Panc1 (cell line): Measurements from ENCODE around the gene FHOD1. TPM values are rescaled to one million over a fixed set of nuclear protein-coding genes. Genes with fewer than 3 reads are reported as not detected.

Experiments
- ATAC-seq: fragments of 200-7000 bp; cut with Tn5 transposase; 2 replicates; pipeline ENCODE4 v1.9.1; 2020; ENCODE audit warnings: mild to moderate bottlenecking, moderate library complexity
- BruUV-seq: library from RNA; stranded (reverse); fragments of 400-500 nt; replicated peaks from 2 replicates; lab custom pipeline; 2021; lab: Mats Ljungman, UMichigan
- CTCF ChIA-PET: fragments of 300-600 bp; sonication (Branson Sonifier 250); formaldehyde crosslinking; loops from one replicate; lab custom pipeline; 2022; ENCODE audit warnings: antibody characterized with exemption; lab: Charles Lee
- POLR2A ChIA-PET: fragments of 300-600 bp; sonication (Branson Sonifier 250); formaldehyde crosslinking; loops from one replicate; lab custom pipeline; 2022; ENCODE audit warnings: antibody characterized with exemption; lab: Charles Lee
- DNase-seq: peaks from one replicate; pipeline ENCODE4 v3.0.0-alpha.2; 2010; ENCODE audit warnings: low read depth, low spot score
- H3K27ac ChIP-seq: 2 replicates; pipeline ENCODE4 v1.5.1; 2011; ENCODE audit warnings: mild to moderate bottlenecking, low read length, inconsistent platforms
- H3K27me3 ChIP-seq: fragments of 200-500 bp; sonication (Bioruptor generic); 2 replicates; pipeline ENCODE4 v1.6.0; 2014; ENCODE audit warnings: low read length, inconsistent platforms; ENCODE audit not compliant: control insufficient read depth, insufficient read depth
- H3K36me3 ChIP-seq: fragments of 200-500 bp; sonication (Bioruptor generic); 2 replicates; pipeline ENCODE4 v1.5.1; 2014; ENCODE audit warnings: inconsistent platforms, mild to moderate bottlenecking, low read length, moderate library complexity; ENCODE audit not compliant: control insufficient read depth, insufficient read depth
- H3K4me1 ChIP-seq: 2 replicates; pipeline ENCODE4 v1.5.1; 2011; ENCODE audit warnings: inconsistent platforms, mild to moderate bottlenecking, low read length, moderate library complexity; ENCODE audit not compliant: control insufficient read depth, insufficient read depth
- H3K4me3 ChIP-seq, 2 experiments: 2 replicates each; pipeline ENCODE4 v1.5.1; 2011 to 2012; ENCODE audit warnings: low read depth in 2 of 2, low read length in 2 of 2, mild to moderate bottlenecking in 2 of 2, inconsistent platforms in 1 of 2, moderate library complexity in 1 of 2
- H3K9me3 ChIP-seq: fragments of 200-500 bp; sonication (Bioruptor generic); 2 replicates; pipeline ENCODE4 v1.5.1; 2014; ENCODE audit warnings: low read depth, mild to moderate bottlenecking, inconsistent platforms, low read length, moderate library complexity; ENCODE audit not compliant: control insufficient read depth, insufficient read depth
- CTCF ChIP-seq: fragments of 450-650 bp; IDR thresholded peaks from 2 replicates; pipeline ENCODE4 v1.5.1; 2017; ENCODE audit warnings: mild to moderate bottlenecking
- POLR2AphosphoS5 ChIP-seq: IDR thresholded peaks from 2 replicates; pipeline ENCODE4 v1.6.1; 2012; ENCODE audit warnings: mild to moderate bottlenecking, low read depth, low read length, moderate library complexity
- SIN3A ChIP-seq: IDR thresholded peaks from 2 replicates; pipeline ENCODE4 v1.6.1; 2012; ENCODE audit warnings: low read depth, mild to moderate bottlenecking, low read length, moderate library complexity, borderline replicate concordance; ENCODE audit not compliant: insufficient read depth
- TCF7L2 ChIP-seq: IDR thresholded peaks from 2 replicates; pipeline ENCODE4 v1.6.1; 2011; ENCODE audit warnings: mild to moderate bottlenecking, low read depth, low read length, inconsistent platforms
- in situ Hi-C: cut with HindIII; loops from 2 replicates; pipeline ENCODE4 v1.10.0; 2016; ENCODE audit warnings: low sequenced_read_pairs, low pct_unique_long_range_greater_than_20kb
- intact Hi-C: fragments of 100-400 bp; cut with micrococcal nuclease; formaldehyde crosslinking; loops from one replicate; pipeline ENCODE4 v1.10.0; 2022; ENCODE audit not compliant: unreplicated experiment
- total RNA-seq: library from RNA; stranded (reverse); gene quantifications from one replicate; pipeline ENCODE4 v1.2.1, GENCODE V29; 2021; ENCODE audit not compliant: unreplicated experiment
- TF ChIP-seq, protein P1 (sequence below), 2 experiments: IDR thresholded peaks; 2 replicates each; pipeline ENCODE4 v1.6.1; 2011 to 2012; ENCODE audit warnings: low read depth in 2 of 2, control low read depth in 1 of 2, low read length in 1 of 2, mild to moderate bottlenecking in 1 of 2, moderate library complexity in 1 of 2; ENCODE audit not compliant: insufficient read depth in 1 of 2

FHOD1 gene
- total RNA-seq, 1 experiment from 2014 or later = 9.3 TPM

- Histone ChIP-seq H3K36me3 (peaks cover 5% of the 10 kb centered on the region; the same call in 1 of the 2 replicates), H3K27me3 (no peaks in the 10 kb centered on the region), H3K4me1 (peaks cover 4% of the 10 kb centered on the region; the same call in 1 of the 2 replicates), H3K27ac (peak overlapping the region; percentile 88), H3K4me3 (peak overlapping the region; percentile 67 to 99), H3K9me3 (no peaks in the 10 kb centered on the region)
- intact Hi-C loops = no loop called here
- CTCF ChIA-PET = interaction anchor here (1.2 kb wide), 1 partner anchor 29 kb away, joined by 4 read pairs; no protein-coding TSS in a partner anchor
- no TSS peak for BruUV-seq
- in situ Hi-C loops = no loop called here
- DNase-seq (no peak), ATAC-seq (no peak)
- POLR2A ChIA-PET = no interaction called here
- no peak for TF ChIP-seq POLR2AphosphoS5
- no peak for TF ChIP-seq TCF7L2
- no peak for TF ChIP-seq CTCF
- TF ChIP-seq, protein P1, sequence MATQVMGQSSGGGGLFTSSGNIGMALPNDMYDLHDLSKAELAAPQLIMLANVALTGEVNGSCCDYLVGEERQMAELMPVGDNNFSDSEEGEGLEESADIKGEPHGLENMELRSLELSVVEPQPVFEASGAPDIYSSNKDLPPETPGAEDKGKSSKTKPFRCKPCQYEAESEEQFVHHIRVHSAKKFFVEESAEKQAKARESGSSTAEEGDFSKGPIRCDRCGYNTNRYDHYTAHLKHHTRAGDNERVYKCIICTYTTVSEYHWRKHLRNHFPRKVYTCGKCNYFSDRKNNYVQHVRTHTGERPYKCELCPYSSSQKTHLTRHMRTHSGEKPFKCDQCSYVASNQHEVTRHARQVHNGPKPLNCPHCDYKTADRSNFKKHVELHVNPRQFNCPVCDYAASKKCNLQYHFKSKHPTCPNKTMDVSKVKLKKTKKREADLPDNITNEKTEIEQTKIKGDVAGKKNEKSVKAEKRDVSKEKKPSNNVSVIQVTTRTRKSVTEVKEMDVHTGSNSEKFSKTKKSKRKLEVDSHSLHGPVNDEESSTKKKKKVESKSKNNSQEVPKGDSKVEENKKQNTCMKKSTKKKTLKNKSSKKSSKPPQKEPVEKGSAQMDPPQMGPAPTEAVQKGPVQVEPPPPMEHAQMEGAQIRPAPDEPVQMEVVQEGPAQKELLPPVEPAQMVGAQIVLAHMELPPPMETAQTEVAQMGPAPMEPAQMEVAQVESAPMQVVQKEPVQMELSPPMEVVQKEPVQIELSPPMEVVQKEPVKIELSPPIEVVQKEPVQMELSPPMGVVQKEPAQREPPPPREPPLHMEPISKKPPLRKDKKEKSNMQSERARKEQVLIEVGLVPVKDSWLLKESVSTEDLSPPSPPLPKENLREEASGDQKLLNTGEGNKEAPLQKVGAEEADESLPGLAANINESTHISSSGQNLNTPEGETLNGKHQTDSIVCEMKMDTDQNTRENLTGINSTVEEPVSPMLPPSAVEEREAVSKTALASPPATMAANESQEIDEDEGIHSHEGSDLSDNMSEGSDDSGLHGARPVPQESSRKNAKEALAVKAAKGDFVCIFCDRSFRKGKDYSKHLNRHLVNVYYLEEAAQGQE (IDR thresholded peaks at IDR 0.05; ENCODE audit: insufficient read depth in 1 of 2, low read depth in 2 of 2, low read length in 1 of 2) = no peak
- no peak for TF ChIP-seq SIN3A
Measured at GRCh38 chr16:67227567-67227921, 19.7 kb downstream of the FHOD1 start.

DNA sequence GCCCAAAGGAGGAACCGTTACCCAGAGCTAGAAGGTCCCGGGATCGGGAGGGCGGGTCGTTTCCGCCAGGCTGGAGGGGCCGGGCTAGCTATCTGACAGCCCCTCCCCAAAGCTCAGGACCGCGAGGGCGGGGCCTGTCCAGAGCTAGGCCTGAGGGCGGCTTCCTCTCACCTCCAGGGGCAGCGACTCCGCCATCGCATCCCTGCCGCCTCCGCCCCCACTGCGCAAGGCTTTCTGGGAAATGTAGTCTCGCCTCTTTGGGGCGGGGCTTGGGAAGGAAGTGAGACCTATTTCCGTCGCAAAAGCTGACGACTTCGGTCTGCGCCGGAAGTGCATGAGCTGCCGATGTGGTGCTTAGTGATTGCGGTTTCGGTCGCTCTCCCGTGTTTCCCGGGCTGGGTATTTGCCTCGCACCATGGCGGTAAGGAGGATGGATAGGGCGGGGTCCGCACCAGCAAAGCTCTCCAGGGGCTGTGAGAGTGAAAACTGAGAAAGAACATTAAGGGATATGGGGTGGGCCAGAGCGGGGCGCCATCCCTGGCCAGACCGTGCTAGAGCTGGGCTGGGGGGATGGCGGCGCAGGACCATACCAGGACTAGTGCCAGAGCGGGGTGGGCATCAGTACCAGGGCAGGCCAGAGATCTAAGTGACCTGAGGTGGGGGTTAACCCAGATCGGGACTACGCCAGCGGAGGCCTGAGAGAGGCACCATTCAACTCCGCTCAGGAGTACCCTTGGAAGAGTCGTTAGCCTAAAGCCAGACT, 20.3 kb downstream of the FHOD1 start, which contains the start of gene TMEM208:
Gene TMEM208, plus strand, starts transcription at position 327 of the 763 bp plus-strand sequence. Its CDS starts 89 bp downstream, at position 416.
- peak within 1 kb of the TSS; percentile 67 to 99 for H3K4me3 ChIP-seq
- peak; percentile 96 for ATAC-seq
- CTCF ChIA-PET = interaction anchor here (0.6 to 1.2 kb wide), 2 partner anchors 29 to 100 kb away, joined by 3 to 4 read pairs; partner anchors contain the start of genes KCTD19 and LRRC36

More for the DNA sequence above, 20.3 kb downstream of the FHOD1 start, which contains the start of gene TMEM208:
- BruUV-seq = no TSS peak
- in situ Hi-C loops (no loop called here), intact Hi-C loops (no loop called here)
- DNase-seq = peak; percentile 84
- Histone ChIP-seq H3K36me3 (peaks cover 5% of the 10 kb centered on the region; the same call in 1 of the 2 replicates), H3K9me3 (no peaks in the 10 kb centered on the region), H3K4me1 (peaks cover 4% of the 10 kb centered on the region; the same call in 1 of the 2 replicates), H3K27ac (peak within 1 kb of the TSS; percentile 88), H3K27me3 (no peaks in the 10 kb centered on the region)
- POLR2A ChIA-PET = interaction anchor here (0.5 to 0.6 kb wide), 2 partner anchors 8 to 231 kb away, joined by 3 to 9 read pairs; no protein-coding TSS in a partner anchor
- TF ChIP-seq SIN3A (no peak), POLR2AphosphoS5 (peak; percentile 72; the same call in 1 of the 2 replicates), TCF7L2 (no peak), CTCF (no peak; the same call in 1 of the 2 replicates)
- TF ChIP-seq, protein P1 (IDR thresholded peaks at IDR 0.05; ENCODE audit: insufficient read depth in 1 of 2, low read depth in 2 of 2, low read length in 1 of 2) = no peak
